WI38 (cell line): ENCODE results near the gene CXorf66.

Experiments used
- H3K4me3 ChIP-seq: 2 replicates; pipeline ENCODE4 v1.5.1; 2011; ENCODE audit warnings: low read depth, mild to moderate bottlenecking, control low read depth, low read length
- CTCF ChIP-seq: IDR thresholded peaks from 2 replicates; pipeline ENCODE4 v1.5.1; 2012; ENCODE audit warnings: low read depth, mild to moderate bottlenecking, control low read depth, low read length

The CXorf66 gene

GRCh38 chrX:139965421-139965820, at the start of gene CXorf66:
Gene CXorf66 (minus strand): TSS chrX:139965521. CDS start chrX:139965496, 25 bp downstream.
- H3K4me3 ChIP-seq, result no peak within 1 kb of the TSS
- no peak for TF ChIP-seq CTCF

DNA sequence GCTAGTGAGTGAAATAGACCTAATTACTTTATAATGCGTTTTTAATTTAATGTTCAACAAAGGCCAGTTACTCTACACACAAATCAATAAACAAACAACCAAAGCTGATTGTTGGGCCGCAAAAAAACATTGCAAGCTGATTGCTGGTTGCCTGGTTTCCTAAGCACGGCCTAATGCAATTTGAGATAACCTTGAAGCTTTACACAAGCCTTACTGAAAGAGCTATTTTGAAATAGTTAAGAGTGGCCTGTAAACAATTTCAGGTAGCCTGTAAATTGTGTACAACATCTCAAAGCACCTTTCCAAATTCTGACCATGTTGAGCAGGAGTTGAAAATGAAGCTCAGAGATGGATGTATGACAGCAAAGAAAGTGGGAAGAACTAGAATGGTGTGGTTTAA, 17.5 kb upstream of the CXorf66 start:
- H3K4me3 ChIP-seq, result no peak overlapping the region
- TF ChIP-seq CTCF, result no peak

DNA sequence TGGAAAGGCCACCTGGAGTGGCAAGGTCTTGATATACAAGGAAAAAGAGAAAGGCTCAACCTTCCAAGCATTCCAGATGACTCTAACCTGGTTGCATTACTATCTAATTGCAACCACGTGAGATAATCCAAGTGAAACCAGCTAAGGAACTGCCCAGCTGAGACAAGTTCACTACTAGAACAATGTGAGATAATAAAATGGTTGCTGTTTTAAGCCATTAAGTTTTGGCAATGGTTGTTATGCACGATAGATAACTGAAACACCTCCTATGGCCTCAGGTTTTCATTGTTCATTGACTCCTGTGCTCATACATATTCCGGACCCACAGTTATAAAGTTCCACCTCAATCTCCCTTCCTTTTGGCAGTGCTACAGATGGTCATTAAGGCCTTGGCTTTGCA, 9.2 kb upstream of the CXorf66 start:
- H3K4me3 ChIP-seq, result no peak overlapping the region
- no peak for TF ChIP-seq CTCF

- TF ChIP-seq CTCF, result no peak
- H3K4me3 ChIP-seq, result no peak overlapping the region
Measured at GRCh38 chrX:139972629-139973624, 7.6 kb upstream of the CXorf66 start.

GRCh38 chrX:139972113-139972512, 6.8 kb upstream of the CXorf66 start:
- H3K4me3 ChIP-seq, result no peak overlapping the region
- no peak for TF ChIP-seq CTCF

- H3K4me3 ChIP-seq, result no peak overlapping the region
- TF ChIP-seq CTCF, result no peak
Measured at GRCh38 chrX:139971394-139971749, 6.1 kb upstream of the CXorf66 start.

DNA sequence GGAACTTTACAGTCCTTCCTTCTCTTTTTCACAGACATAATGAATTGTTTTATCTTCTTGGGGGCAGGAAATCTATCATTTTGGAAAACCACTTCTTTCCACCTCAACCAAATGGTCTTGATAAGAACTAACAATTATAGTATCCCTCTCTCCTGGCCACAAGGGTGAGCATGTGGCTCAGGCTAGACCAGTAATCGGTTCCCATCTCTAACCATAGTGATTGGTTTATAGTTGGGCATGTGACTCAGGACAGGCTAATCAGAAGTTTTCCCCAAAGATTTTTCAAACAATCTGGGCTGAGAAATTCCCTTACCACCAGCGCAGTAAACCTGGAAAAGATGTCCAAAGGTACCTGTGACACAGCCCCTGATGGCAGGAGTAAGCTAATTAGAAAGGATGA, 4.0 kb upstream of the CXorf66 start:
- no peak overlapping the region for H3K4me3 ChIP-seq
- no peak for TF ChIP-seq CTCF
